ENCODE results near the gene MYORG. TPM values are rescaled to one million over a fixed set of nuclear protein-coding genes. Genes with fewer than 3 reads are reported as not detected.

The MYORG gene
- total RNA-seq, 1 donor from 2014 or later = 6.3 TPM

DNA sequence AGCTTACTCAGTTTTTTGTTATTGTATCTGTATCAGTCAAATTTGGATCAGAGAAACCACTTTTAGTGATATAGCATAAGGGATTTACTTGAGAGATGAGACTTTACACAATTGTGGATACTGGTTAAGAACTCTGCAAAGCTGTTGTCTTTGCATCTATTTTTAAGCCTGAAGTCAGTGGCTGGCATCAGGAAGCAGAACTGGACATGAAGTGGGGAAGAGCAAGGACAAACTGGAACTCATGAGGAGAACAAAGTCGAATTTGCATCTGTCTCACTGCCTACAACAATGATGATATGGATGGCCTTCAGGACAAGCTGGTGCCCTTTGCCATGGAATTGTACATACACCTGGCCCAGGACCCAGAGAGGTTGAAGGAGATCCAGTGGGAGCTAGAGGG, 15.8 kb upstream of the MYORG start:
- no peaks in the 10 kb centered on the region for H3K27me3 ChIP-seq (ENCODE audit: low read depth)
- no peaks in the 10 kb centered on the region for H3K9me3 ChIP-seq (replicated peaks)
- no peak overlapping the region for H3K27ac ChIP-seq (replicated peaks)
- H3K4me3 ChIP-seq = no peak overlapping the region
- intact Hi-C loops (cut with micrococcal nuclease) = no loop called here
- H3K36me3 ChIP-seq = peaks cover under 1% of the 10 kb centered on the region
- TF ChIP-seq, protein P1, sequence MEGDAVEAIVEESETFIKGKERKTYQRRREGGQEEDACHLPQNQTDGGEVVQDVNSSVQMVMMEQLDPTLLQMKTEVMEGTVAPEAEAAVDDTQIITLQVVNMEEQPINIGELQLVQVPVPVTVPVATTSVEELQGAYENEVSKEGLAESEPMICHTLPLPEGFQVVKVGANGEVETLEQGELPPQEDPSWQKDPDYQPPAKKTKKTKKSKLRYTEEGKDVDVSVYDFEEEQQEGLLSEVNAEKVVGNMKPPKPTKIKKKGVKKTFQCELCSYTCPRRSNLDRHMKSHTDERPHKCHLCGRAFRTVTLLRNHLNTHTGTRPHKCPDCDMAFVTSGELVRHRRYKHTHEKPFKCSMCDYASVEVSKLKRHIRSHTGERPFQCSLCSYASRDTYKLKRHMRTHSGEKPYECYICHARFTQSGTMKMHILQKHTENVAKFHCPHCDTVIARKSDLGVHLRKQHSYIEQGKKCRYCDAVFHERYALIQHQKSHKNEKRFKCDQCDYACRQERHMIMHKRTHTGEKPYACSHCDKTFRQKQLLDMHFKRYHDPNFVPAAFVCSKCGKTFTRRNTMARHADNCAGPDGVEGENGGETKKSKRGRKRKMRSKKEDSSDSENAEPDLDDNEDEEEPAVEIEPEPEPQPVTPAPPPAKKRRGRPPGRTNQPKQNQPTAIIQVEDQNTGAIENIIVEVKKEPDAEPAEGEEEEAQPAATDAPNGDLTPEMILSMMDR (IDR thresholded peaks at IDR 0.05; ENCODE audit: borderline replicate concordance) = no peak
- no peaks in the 10 kb centered on the region for H3K4me1 ChIP-seq
- no peak for DNase-seq

DNA sequence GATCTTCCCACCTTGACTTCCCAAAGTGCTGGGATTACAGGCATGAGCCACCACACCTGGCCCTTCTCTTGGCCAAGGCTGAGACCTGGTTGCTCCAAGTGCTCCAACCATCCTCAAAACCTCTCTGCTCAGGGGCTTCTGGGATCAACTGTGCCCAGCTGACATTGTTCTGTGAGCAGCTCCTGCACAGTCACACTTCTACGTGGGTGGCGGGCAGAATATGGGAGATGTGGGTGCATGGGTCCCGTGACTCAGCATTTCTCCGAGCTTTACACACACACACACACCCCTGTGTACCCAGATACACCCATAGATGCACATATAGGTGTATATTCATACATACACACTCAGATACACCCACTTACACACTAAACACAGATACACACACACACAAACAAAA, 10.5 kb upstream of the MYORG start:
- TF ChIP-seq, protein P1 (IDR thresholded peaks at IDR 0.05; ENCODE audit: borderline replicate concordance) = no peak
- no peak overlapping the region for H3K27ac ChIP-seq (replicated peaks)
- no peaks in the 10 kb centered on the region for H3K36me3 ChIP-seq
- no peaks in the 10 kb centered on the region for H3K4me1 ChIP-seq
- H3K4me3 ChIP-seq = no peak overlapping the region
- no peaks in the 10 kb centered on the region for H3K9me3 ChIP-seq (replicated peaks)
- DNase-seq = no peak
- no peaks in the 10 kb centered on the region for H3K27me3 ChIP-seq (ENCODE audit: low read depth)
- intact Hi-C loops (cut with micrococcal nuclease) = no loop called here

DNA sequence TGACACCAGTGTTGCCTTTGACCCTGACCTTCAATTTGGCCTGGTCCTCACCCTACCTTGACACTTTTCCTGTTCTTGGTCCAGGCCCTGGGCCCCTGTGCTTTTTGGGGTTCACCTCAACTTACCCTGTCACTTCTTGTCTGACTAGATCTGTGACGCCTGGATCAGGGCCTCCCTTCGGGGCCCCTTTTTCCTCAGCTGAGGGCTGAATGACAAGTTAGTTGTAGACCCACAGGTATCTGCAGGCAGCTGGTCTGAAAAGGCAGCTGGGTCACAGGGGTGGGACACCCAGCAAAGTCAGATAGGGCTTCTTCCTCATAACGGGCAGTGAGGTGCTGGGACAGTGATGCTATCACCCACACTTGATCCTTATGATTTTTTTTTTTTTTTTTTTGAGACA, 10.0 kb upstream of the MYORG start:
- no peaks in the 10 kb centered on the region for H3K27me3 ChIP-seq (ENCODE audit: low read depth)
- TF ChIP-seq, protein P1 (IDR thresholded peaks at IDR 0.05; ENCODE audit: borderline replicate concordance) = no peak
- no peaks in the 10 kb centered on the region for H3K36me3 ChIP-seq
- DNase-seq = no peak
- peaks cover 3% of the 10 kb centered on the region for H3K4me1 ChIP-seq
- no peak overlapping the region for H3K4me3 ChIP-seq
- no peak overlapping the region for H3K27ac ChIP-seq (replicated peaks)
- H3K9me3 ChIP-seq (replicated peaks) = no peaks in the 10 kb centered on the region
- intact Hi-C loops (cut with micrococcal nuclease) = no loop called here

DNA sequence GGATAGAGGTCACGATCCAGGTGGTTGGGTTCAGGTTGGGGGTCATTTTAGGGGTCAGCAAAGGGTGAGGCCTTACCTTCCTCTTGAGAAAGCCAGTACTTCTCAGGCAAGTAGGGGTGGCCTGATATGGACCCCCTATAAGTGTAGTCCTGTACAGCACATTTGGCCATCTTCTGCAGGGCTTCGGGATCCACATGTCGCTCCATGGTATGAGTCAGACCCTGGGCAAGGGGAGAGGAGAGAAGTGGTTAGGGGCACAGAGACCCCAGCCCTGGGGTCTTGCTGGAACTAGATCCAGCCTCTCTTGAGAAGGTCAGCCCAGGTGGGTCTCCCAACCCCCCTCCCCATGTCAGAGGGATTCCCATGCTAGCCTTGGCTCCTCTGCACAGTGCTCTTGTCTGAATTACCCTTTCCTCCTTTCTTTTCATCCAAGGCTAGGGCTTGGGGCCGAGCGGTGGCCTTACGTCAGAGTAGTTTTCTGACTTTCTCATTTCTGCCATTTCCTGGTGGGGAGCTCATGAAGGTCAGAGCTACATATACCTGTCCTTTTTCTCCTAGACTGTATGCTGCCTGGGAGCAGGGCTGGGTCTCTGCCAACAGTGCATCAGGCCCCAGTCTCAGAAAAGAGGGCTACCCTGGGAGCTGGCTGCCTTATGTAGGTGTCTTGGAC, 9.0 kb upstream of the MYORG start:
- intact Hi-C loops (cut with micrococcal nuclease) = no loop called here

DNA sequence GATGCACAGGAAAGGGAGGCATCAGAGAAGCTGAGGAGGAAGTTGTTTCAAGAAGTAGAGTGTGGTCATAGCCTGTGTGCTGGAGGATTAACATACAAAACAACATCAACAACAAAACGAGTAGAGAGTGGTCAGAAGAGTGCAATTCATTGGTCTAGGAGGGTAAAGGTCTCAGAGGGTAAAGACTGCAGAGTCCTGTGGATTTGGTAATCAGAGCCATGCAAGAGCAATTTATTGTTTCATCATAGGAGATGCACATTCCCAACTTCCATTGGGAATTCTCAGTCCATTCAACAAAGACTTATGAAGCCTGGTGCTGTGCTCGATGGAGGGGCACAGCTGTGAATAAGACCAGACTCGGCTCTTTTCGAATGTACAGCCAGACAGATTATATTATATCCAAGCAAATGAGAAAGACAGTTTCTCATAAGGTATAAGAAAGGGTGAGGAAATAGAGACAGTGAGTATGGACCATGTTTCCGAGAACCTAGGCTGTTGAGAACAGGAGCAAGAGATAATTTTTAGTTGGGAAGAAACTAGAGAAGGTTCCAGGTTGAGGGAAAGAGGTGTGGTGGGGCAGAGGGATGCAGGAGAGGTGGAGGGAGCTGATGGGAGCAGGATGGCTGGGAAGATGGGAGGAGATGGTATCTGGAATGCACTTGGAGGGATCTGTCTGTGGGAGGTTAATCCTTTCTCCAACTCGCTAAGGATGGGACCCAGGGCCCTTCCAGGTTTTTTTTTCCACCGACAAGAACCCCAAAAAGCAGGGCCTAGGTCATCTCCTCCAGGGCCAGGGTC, 7.9 kb upstream of the MYORG start:
- no peak for DNase-seq
- H3K4me3 ChIP-seq = no peak overlapping the region
- no peaks in the 10 kb centered on the region for H3K36me3 ChIP-seq
- intact Hi-C loops (cut with micrococcal nuclease) = no loop called here
- H3K4me1 ChIP-seq = peaks cover 24% of the 10 kb centered on the region
- H3K9me3 ChIP-seq (replicated peaks) = no peaks in the 10 kb centered on the region
- no peak overlapping the region for H3K27ac ChIP-seq (replicated peaks)
- TF ChIP-seq, protein P1 (IDR thresholded peaks at IDR 0.05; ENCODE audit: borderline replicate concordance) = no peak
- no peaks in the 10 kb centered on the region for H3K27me3 ChIP-seq (ENCODE audit: low read depth)

More for the DNA sequence above, 9.0 kb upstream of the MYORG start:
- no peaks in the 10 kb centered on the region for H3K9me3 ChIP-seq (replicated peaks)
- H3K36me3 ChIP-seq = no peaks in the 10 kb centered on the region
- no peak overlapping the region for H3K4me3 ChIP-seq
- no peak overlapping the region for H3K27ac ChIP-seq (replicated peaks)
- no peak for DNase-seq
- TF ChIP-seq, protein P1 (IDR thresholded peaks at IDR 0.05; ENCODE audit: borderline replicate concordance) = no peak
- no peaks in the 10 kb centered on the region for H3K27me3 ChIP-seq (ENCODE audit: low read depth)
- peaks cover 13% of the 10 kb centered on the region for H3K4me1 ChIP-seq
